ACC112 (cell line): ENCODE data around the gene MAD1L1.

ENCODE experiments used
- H2AFZ ChIP-seq: fragments of 200-600 bp; sonication (generic); one replicate; pipeline ENCODE4 v1.6.0; 2017; ENCODE audit warnings: antibody characterized with exemption, low read length; ENCODE audit not compliant: unreplicated experiment
- H3K27ac ChIP-seq: fragments of 200-600 bp; sonication (generic); 2 replicates; pipeline ENCODE4 v1.5.1; 2014; ENCODE audit warnings: low read depth, mild to moderate bottlenecking, antibody characterized with exemption, low read length, moderate library complexity
- H3K27me3 ChIP-seq: fragments of 200-600 bp; sonication (generic); 2 replicates; pipeline ENCODE4 v1.6.1; 2014; ENCODE audit warnings: mild to moderate bottlenecking, antibody characterized with exemption, low read length, moderate library complexity, mixed read lengths; ENCODE audit not compliant: insufficient read depth
- H3K36me3 ChIP-seq: fragments of 200-600 bp; sonication (generic); 2 replicates; pipeline ENCODE4 v1.6.1; 2016; ENCODE audit warnings: mild to moderate bottlenecking, antibody characterized with exemption, low read length, moderate library complexity, mixed read lengths; ENCODE audit not compliant: insufficient read depth
- H3K4me1 ChIP-seq: fragments of 200-600 bp; sonication (generic); one replicate; pipeline ENCODE4 v1.6.1; 2016; ENCODE audit warnings: low read length, mixed read lengths; ENCODE audit not compliant: insufficient read depth, unreplicated experiment, control insufficient read depth
- H3K4me3 ChIP-seq: fragments of 200-600 bp; sonication (generic); 2 replicates; pipeline ENCODE4 v1.5.1; 2014; ENCODE audit warnings: mild to moderate bottlenecking, low read depth, low read length
- H3K79me2 ChIP-seq: fragments of 200-600 bp; sonication (generic); one replicate; pipeline ENCODE4 v1.6.0; 2016; ENCODE audit warnings: low read length; ENCODE audit not compliant: control insufficient read depth, unreplicated experiment, insufficient read depth

The MAD1L1 gene

DNA sequence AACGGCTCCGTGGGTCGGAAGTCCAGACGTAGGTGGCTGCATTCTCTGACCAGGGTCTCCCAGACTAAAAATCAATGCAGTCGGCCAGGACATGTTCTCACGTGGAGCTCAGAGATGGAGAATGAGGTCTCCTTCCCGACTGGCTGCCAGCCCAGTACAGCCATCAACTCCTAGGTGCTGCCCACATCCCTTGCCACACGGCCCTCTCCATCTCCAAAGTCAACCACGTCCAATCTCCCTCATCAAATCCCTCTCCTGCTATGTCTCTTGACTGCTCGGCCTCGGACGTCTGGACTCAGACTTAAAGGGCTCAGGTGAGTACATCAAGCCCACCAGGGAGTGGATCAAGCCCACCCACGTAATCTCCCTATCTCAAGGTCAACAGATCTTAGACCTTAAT is 6.9 kb downstream of the MAD1L1 start:
- H3K4me1 ChIP-seq: no peaks in the 10 kb centered on the region
- no peak overlapping the region for H2AFZ ChIP-seq
- H3K27me3 ChIP-seq: no peaks in the 10 kb centered on the region
- H3K79me2 ChIP-seq: peaks cover 26% of the 10 kb centered on the region
- H3K36me3 ChIP-seq: peaks cover 4% of the 10 kb centered on the region; the same call in 1 of the 2 replicates
- H3K27ac ChIP-seq: no peak overlapping the region
- H3K4me3 ChIP-seq: no peak overlapping the region

DNA sequence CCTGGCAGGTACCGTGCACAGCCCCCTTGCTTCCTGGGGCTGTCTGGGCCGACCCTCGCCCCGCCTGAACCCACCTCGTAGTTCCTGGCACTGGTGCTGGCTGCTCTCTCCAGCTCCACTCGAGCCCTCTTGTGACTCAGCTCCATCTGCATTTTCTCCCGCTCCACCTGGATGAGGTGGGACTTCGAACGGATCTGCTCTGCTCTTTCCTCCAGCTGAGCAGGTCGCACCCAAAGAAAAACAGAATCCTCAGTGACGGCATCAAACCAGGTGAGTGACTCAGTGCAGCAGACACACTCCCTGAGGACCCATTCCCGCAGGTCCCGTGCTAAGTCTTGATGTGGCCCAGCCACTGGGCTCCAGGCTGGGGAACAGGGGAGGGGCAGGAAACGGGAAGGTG is 7.4 kb downstream of the MAD1L1 start:
- Histone ChIP-seq H3K27ac (no peak overlapping the region), H3K36me3 (peaks cover 4% of the 10 kb centered on the region; the same call in 1 of the 2 replicates), H3K4me1 (no peaks in the 10 kb centered on the region), H3K27me3 (no peaks in the 10 kb centered on the region), H3K4me3 (no peak overlapping the region), H3K79me2 (peaks cover 21% of the 10 kb centered on the region), H2AFZ (no peak overlapping the region)

DNA sequence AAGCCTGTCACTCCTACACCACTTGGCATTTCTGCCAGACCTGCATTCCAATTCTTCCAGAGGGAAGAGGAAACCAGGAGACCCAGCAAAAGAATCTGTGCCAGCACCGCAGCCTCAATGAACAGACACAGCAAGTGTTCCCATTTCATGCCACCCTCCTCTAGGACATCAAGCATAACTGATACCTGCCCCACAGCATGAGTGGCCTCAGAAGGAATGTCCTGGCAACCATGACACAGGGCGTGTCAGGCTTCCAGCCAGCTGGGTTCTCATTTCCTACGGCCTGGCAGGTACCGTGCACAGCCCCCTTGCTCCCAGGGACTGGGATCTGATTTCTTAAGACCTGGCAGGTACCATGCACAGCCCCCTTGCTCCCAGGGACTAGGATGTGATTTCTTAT is 7.8 kb downstream of the MAD1L1 start:
- no peak overlapping the region for H3K4me3 ChIP-seq
- no peak overlapping the region for H2AFZ ChIP-seq
- no peak overlapping the region for H3K27ac ChIP-seq
- H3K4me1 ChIP-seq: no peaks in the 10 kb centered on the region
- H3K79me2 ChIP-seq: peaks cover 18% of the 10 kb centered on the region
- peaks cover 4% of the 10 kb centered on the region; the same call in 1 of the 2 replicates for H3K36me3 ChIP-seq
- H3K27me3 ChIP-seq: no peaks in the 10 kb centered on the region

- Histone ChIP-seq H3K79me2 (peaks cover 15% of the 10 kb centered on the region), H3K4me3 (no peak overlapping the region), H3K27ac (no peak overlapping the region), H3K27me3 (no peaks in the 10 kb centered on the region), H3K4me1 (no peaks in the 10 kb centered on the region), H3K36me3 (peaks cover 4% of the 10 kb centered on the region; the same call in 1 of the 2 replicates), H2AFZ (no peak overlapping the region)
Observed at GRCh38 chr7:2224491-2224928, 8.2 kb downstream of the MAD1L1 start.

GRCh38 chr7:2223321-2223720 is 9.4 kb downstream of the MAD1L1 start:
- no peaks in the 10 kb centered on the region for H3K4me1 ChIP-seq
- H3K4me3 ChIP-seq: no peak overlapping the region
- H3K36me3 ChIP-seq: peaks cover 4% of the 10 kb centered on the region; the same call in 1 of the 2 replicates
- H3K79me2 ChIP-seq: peaks cover 13% of the 10 kb centered on the region
- H3K27ac ChIP-seq: no peak overlapping the region
- no peaks in the 10 kb centered on the region for H3K27me3 ChIP-seq
- H2AFZ ChIP-seq: no peak overlapping the region

DNA sequence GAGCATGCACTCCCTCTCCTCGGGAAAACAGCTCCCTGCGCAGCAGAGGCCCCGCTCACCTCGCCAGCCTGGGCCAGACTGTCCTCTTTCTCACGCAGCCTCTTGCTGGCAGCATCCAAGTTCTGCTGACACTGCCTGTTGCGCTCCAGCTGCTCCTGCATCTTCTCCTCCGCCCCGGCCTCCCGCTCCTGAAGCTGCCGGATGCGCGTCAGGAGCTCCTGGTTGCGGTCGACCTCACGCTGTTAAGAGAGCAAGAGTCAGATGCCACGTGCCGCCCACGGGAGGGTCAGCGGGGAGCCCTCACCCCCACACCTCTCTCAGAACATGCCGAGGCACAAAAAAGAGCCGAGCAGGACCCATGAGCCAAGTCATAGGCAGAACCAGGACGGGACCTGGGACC is 10.2 kb downstream of the MAD1L1 start:
- Histone ChIP-seq H3K4me3 (no peak overlapping the region), H3K27me3 (no peaks in the 10 kb centered on the region), H3K79me2 (peaks cover 6% of the 10 kb centered on the region), H3K4me1 (no peaks in the 10 kb centered on the region), H3K27ac (no peak overlapping the region), H2AFZ (no peak overlapping the region), H3K36me3 (peaks cover 4% of the 10 kb centered on the region; the same call in 1 of the 2 replicates)

GRCh38 chr7:2220954-2221353 is 11.8 kb downstream of the MAD1L1 start:
- Histone ChIP-seq H3K36me3 (peaks cover 4% of the 10 kb centered on the region; the same call in 1 of the 2 replicates), H2AFZ (no peak overlapping the region), H3K27ac (no peak overlapping the region), H3K4me3 (no peak overlapping the region), H3K4me1 (no peaks in the 10 kb centered on the region), H3K27me3 (no peaks in the 10 kb centered on the region), H3K79me2 (peaks cover 5% of the 10 kb centered on the region)

DNA sequence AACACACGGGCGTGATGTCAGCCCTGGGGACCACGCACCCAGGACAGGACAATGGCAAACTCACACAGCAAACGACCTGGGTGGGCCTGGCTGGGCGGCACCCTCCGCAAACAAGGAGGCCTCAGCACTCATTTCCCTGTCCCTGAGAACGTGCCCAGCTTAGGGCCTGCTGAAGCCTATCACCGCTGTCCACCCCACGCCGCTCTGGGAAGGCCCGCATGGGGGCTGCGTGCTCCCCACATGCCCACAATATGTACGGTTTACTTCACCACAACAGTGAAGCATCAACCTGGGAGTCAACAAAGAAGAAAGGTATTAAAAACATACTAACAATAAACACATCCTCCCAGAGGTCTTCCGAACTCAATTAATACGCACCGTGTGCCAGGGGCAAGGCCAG is 12.2 kb downstream of the MAD1L1 start:
- Histone ChIP-seq H2AFZ (no peak overlapping the region), H3K4me3 (no peak overlapping the region), H3K27ac (no peak overlapping the region)

DNA sequence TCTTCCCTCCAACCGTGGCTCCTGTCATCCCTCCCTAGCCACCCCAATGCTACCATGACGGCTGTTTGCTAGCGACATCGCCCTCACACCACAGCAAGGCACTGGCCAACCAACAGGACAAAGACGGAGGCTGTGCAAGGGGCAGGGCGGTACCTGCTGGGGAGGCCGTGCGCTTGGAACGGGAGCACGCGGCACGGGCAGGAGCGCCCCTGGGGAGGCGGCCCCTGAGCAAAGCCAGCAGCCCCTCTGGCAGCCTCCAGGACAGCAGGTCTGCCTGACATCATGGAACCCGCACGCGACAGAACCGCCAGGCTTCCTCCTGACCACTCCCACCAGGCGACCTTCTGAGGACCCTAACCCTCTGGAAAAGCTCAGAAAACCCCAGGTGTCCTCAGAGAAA is 12.7 kb downstream of the MAD1L1 start:
- Histone ChIP-seq H3K27me3 (no peaks in the 10 kb centered on the region), H2AFZ (no peak overlapping the region), H3K27ac (no peak overlapping the region), H3K4me3 (no peak overlapping the region), H3K36me3 (no peaks in the 10 kb centered on the region; the same call in 1 of the 2 replicates), H3K79me2 (peaks cover 5% of the 10 kb centered on the region), H3K4me1 (no peaks in the 10 kb centered on the region)

More for the DNA sequence above, 12.2 kb downstream of the MAD1L1 start:
- Histone ChIP-seq H3K4me1 (no peaks in the 10 kb centered on the region), H3K27me3 (no peaks in the 10 kb centered on the region), H3K36me3 (peaks cover 2% of the 10 kb centered on the region; the same call in 1 of the 2 replicates), H3K79me2 (peaks cover 5% of the 10 kb centered on the region)

- Histone ChIP-seq H3K36me3 (peaks cover 2% of the 10 kb centered on the region; the same call in 1 of the 2 replicates), H3K27ac (no peak overlapping the region), H3K79me2 (peaks cover 2% of the 10 kb centered on the region), H3K4me3 (no peak overlapping the region), H2AFZ (no peak overlapping the region), H3K27me3 (no peaks in the 10 kb centered on the region), H3K4me1 (no peaks in the 10 kb centered on the region)
Observed at GRCh38 chr7:2219606-2220005, 13.1 kb downstream of the MAD1L1 start.

DNA sequence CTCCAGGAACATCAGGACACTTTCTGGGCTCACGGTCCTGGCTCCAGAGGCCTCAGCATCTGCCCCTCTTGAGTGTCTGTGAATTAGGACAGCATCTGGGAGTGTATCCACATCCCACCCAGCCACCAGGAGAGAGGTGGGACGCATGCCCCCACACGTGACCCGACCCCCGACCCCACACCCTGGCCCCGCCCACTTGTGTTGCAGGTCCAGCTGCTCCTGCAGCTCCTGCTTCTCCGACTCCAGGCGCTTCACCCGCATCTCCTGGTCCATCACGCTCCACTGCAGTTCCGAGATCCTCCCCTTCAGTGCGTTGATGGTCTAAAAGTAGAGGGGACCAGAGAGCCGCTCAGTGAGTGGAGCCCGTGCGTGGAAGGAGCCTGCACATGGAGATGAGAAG is 13.6 kb downstream of the MAD1L1 start:
- no peaks in the 10 kb centered on the region for H3K27me3 ChIP-seq
- peaks cover 6% of the 10 kb centered on the region; the same call in 1 of the 2 replicates for H3K36me3 ChIP-seq
- no peak overlapping the region for H2AFZ ChIP-seq
- no peak overlapping the region for H3K4me3 ChIP-seq
- no peaks in the 10 kb centered on the region for H3K4me1 ChIP-seq
- no peak overlapping the region for H3K27ac ChIP-seq
- H3K79me2 ChIP-seq: no peaks in the 10 kb centered on the region
